ENCODE results near the gene GPC1. TPM values are rescaled to one million over a fixed set of nuclear protein-coding genes. Genes with fewer than 3 reads are reported as not detected.

GPC1 gene
- total and polyA plus RNA-seq, 10 of the 15 experiments (the other 5 are each of a cell fraction or from before 2014, with no cell fraction given): 0.06 to 0.77 (median 0.23) TPM; not detected in 3

DNA sequence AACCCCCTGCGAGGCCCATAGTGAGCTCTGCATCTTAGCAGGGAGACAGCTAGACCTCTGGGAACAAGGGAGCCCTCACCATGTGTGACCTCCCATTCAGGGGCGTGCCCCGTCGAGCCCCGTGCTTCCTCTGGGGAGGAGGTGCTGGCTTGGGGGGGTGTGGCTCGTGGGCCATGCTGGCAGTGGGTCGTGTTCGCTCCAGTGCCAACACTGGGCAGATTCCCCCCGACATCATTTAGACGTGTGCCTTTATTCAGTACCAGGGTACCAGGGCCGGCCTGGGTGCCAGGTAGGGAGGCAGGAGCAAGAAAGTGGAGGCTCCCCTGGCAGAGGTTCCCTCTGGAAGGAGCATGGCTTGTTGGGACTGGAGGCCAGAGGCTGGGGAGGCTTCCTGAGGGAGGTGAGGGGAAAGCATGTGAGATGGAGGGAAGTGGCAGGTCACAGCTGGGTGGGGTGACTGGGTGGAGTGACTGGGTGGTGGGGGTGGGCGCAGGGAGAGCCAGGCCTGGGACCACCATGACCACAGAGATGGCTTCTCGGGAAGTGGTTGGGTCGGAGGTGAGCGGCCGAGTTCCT is 15.2 kb downstream of the GPC1 start (continued):
- TF ChIP-seq, protein P1, sequence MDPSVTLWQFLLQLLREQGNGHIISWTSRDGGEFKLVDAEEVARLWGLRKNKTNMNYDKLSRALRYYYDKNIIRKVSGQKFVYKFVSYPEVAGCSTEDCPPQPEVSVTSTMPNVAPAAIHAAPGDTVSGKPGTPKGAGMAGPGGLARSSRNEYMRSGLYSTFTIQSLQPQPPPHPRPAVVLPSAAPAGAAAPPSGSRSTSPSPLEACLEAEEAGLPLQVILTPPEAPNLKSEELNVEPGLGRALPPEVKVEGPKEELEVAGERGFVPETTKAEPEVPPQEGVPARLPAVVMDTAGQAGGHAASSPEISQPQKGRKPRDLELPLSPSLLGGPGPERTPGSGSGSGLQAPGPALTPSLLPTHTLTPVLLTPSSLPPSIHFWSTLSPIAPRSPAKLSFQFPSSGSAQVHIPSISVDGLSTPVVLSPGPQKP (IDR thresholded peaks at IDR 0.05; ENCODE audit: low read depth, low read length): no peak
- TF ChIP-seq YBX1 (IDR thresholded peaks at IDR 0.05) (no peak), ZBED1 (IDR thresholded peaks at IDR 0.05; ENCODE audit: borderline replicate concordance) (no peak), BMI1 (IDR thresholded peaks at IDR 0.05; ENCODE audit: borderline replicate concordance) (no peak)

DNA sequence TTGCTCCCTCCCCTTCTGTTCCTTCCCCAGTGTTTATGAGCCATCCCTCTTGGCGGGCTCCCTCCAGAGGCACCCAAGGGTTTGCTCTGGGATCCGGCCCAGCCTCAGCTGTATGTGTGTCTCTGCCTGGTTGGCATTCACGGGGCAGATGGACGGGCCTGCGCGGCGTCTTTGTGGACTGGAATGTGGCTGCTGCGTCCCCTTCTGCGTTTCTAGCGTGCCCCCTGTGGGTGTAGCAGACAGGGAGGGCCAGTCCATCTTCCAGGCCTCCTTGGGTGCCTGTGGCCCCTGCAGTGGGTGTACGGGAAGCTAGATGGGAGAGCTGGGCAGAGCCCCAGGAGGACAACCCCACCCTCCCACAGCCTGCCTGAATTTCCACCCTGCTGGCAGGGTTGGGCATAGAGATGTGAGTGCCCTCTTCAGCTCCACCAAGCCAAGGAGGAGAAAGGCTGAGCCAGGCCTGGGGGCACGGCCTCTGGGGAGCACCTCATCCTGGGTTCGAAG is 15.7 kb downstream of the GPC1 start:
- ATAC-seq: no peak
- H3K27me3 ChIP-seq (replicated peaks in 1 of 2; ENCODE audit: control insufficient read depth in 2 of 2, insufficient read depth in 2 of 2, low read length in 1 of 2): peaks cover 9 to 11% of the 10 kb centered on the region in 2 experiments

More for the DNA sequence above, 15.7 kb downstream of the GPC1 start:
- intact Hi-C loops (cut with micrococcal nuclease; ENCODE audit: unreplicated experiment) (no loop called here), in situ Hi-C loops (cut with MboI) (no loop called here)
- no peak for DNase-seq (ENCODE audit: low read depth, low spot score)
- Histone ChIP-seq H3K9me3 (replicated peaks; ENCODE audit: control insufficient read depth, insufficient read depth, low read length) (no peaks in the 10 kb centered on the region), H4K20me1 (ENCODE audit: control insufficient read depth, insufficient read depth) (no peaks in the 10 kb centered on the region), H3K4me2 (ENCODE audit: control insufficient read depth, insufficient read depth) (no peak overlapping the region), H3K27ac (ENCODE audit: control insufficient read depth, insufficient read depth) (no peak overlapping the region), H3K79me2 (ENCODE audit: control insufficient read depth, insufficient read depth, low read length) (no peaks in the 10 kb centered on the region), H3K4me3 (no peak overlapping the region), H3K4me1 (ENCODE audit: control insufficient read depth, insufficient read depth, low read length) (no peaks in the 10 kb centered on the region), H2AFZ (ENCODE audit: control insufficient read depth, low read depth, low read length) (no peak overlapping the region), H3K36me3 (ENCODE audit: control insufficient read depth in 2 of 2, insufficient read depth in 2 of 2, low read length in 1 of 2) (no peaks in the 10 kb centered on the region), H3K9ac (ENCODE audit: control insufficient read depth, insufficient read depth, low read length) (no peak overlapping the region)
- ChIA-PET POLR2A (no interaction called here), RAD21 (ENCODE audit: unreplicated experiment) (no interaction called here), SMC1A (ENCODE audit: uncharacterized antibody, unreplicated experiment) (no interaction called here), CTCF (interaction anchor here (0.5 kb wide), 1 partner anchor 390 kb away, joined by 3 read pairs; no protein-coding TSS in a partner anchor)
- no peak for TF ChIP-seq KLF5 (IDR thresholded peaks at IDR 0.05; ENCODE audit: partially characterized antibody)
- TF ChIP-seq, protein P2, sequence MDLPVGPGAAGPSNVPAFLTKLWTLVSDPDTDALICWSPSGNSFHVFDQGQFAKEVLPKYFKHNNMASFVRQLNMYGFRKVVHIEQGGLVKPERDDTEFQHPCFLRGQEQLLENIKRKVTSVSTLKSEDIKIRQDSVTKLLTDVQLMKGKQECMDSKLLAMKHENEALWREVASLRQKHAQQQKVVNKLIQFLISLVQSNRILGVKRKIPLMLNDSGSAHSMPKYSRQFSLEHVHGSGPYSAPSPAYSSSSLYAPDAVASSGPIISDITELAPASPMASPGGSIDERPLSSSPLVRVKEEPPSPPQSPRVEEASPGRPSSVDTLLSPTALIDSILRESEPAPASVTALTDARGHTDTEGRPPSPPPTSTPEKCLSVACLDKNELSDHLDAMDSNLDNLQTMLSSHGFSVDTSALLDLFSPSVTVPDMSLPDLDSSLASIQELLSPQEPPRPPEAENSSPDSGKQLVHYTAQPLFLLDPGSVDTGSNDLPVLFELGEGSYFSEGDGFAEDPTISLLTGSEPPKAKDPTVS (IDR thresholded peaks at IDR 0.05; ENCODE audit: low read depth, low read length): no peak
- TF ChIP-seq ZNF207 (IDR thresholded peaks at IDR 0.05; ENCODE audit: borderline replicate concordance): no peak
- no peak for TF ChIP-seq HDAC6 (IDR thresholded peaks at IDR 0.05; ENCODE audit: unreplicated experiment)
- no peak for TF ChIP-seq CHD1 (IDR thresholded peaks at IDR 0.05; ENCODE audit: low read depth, low read length)
- TF ChIP-seq NFIC (IDR thresholded peaks at IDR 0.05; ENCODE audit: low read depth, low read length): no peak
- no peak for TF ChIP-seq RFX5 (IDR thresholded peaks at IDR 0.05; ENCODE audit: low read depth, low read length)
- TF ChIP-seq BRCA1 (IDR thresholded peaks at IDR 0.05; ENCODE audit: low read depth, low read length): no peak
- TF ChIP-seq, protein P3, sequence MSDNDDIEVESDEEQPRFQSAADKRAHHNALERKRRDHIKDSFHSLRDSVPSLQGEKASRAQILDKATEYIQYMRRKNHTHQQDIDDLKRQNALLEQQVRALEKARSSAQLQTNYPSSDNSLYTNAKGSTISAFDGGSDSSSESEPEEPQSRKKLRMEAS (IDR thresholded peaks at IDR 0.05; ENCODE audit: low read depth, low read length): no peak
- no peak for TF ChIP-seq NR2C2 (IDR thresholded peaks at IDR 0.05; ENCODE audit: borderline replicate concordance, control insufficient read depth, insufficient read length, low read depth)
- no peak for FAIRE-seq
- BruUV-seq (replicated peaks): no TSS peak
- 64% methylated on average over 13 of the region's 13 CpGs for WGBS (ENCODE audit: insufficient coverage, insufficient replicate concordance, low lambda C conversion rate, missing lambda C conversion rate)
